IPS-18a (cell line): ENCODE results near the gene BBC3.

ENCODE experiments used
- H3K27ac ChIP-seq: one replicate; pipeline ENCODE4 v1.5.1; 2013; ENCODE audit warnings: low read length
- H3K27me3 ChIP-seq: one replicate; pipeline ENCODE4 v1.6.1; 2013; ENCODE audit warnings: mild to moderate bottlenecking, low read length; ENCODE audit not compliant: control insufficient read depth, insufficient read depth
- H3K36me3 ChIP-seq: one replicate; pipeline ENCODE4 v1.6.1; 2013; ENCODE audit warnings: low read depth, low read length; ENCODE audit not compliant: control insufficient read depth
- H3K4me1 ChIP-seq: one replicate; pipeline ENCODE4 v1.6.1; 2013; ENCODE audit warnings: low read depth, low read length; ENCODE audit not compliant: control insufficient read depth
- H3K4me3 ChIP-seq: one replicate; pipeline ENCODE4 v1.5.1; 2013; ENCODE audit warnings: low read length
- H3K9ac ChIP-seq: one replicate; pipeline ENCODE4 v1.6.1; 2013; ENCODE audit warnings: mild to moderate bottlenecking, low read length, moderate library complexity
- H3K9me3 ChIP-seq: one replicate; pipeline ENCODE4 v1.6.1; 2013; ENCODE audit warnings: low read depth, low read length; ENCODE audit not compliant: control insufficient read depth

BBC3 gene

GRCh38 chr19:47227352-47228167 is 3.4 kb downstream of the BBC3 start:
- Histone ChIP-seq H3K27ac (peak overlapping the region; percentile 74), H3K27me3 (peaks cover 12% of the 10 kb centered on the region), H3K9me3 (no peaks in the 10 kb centered on the region), H3K36me3 (no peaks in the 10 kb centered on the region), H3K9ac (peak overlapping the region; percentile 50), H3K4me1 (peaks cover 22% of the 10 kb centered on the region), H3K4me3 (peak overlapping the region; percentile 64)

- peaks cover 1% of the 10 kb centered on the region for H3K36me3 ChIP-seq
- H3K9ac ChIP-seq: peak overlapping the region; percentile 50
- peak overlapping the region; percentile 64 for H3K4me3 ChIP-seq
- H3K9me3 ChIP-seq: no peaks in the 10 kb centered on the region
- peaks cover 22% of the 10 kb centered on the region for H3K4me1 ChIP-seq
- peak overlapping the region; percentile 74 for H3K27ac ChIP-seq
- peaks cover 12% of the 10 kb centered on the region for H3K27me3 ChIP-seq
These were observed 4.3 kb downstream of the BBC3 start for GRCh38 chr19:47226426-47227351.

GRCh38 chr19:47225746-47226425 is 5.1 kb downstream of the BBC3 start:
- Histone ChIP-seq H3K27ac (peak overlapping the region; percentile 2), H3K27me3 (peaks cover 12% of the 10 kb centered on the region), H3K9me3 (no peaks in the 10 kb centered on the region), H3K9ac (peak overlapping the region; percentile 50), H3K4me1 (peaks cover 19% of the 10 kb centered on the region), H3K36me3 (peaks cover 4% of the 10 kb centered on the region), H3K4me3 (peak overlapping the region; percentile 64)

GRCh38 chr19:47221890-47222289 is 9.1 kb downstream of the BBC3 start:
- Histone ChIP-seq H3K4me3 (no peak overlapping the region), H3K4me1 (peaks cover 9% of the 10 kb centered on the region), H3K9me3 (no peaks in the 10 kb centered on the region), H3K27me3 (no peaks in the 10 kb centered on the region), H3K9ac (no peak overlapping the region), H3K36me3 (peaks cover 4% of the 10 kb centered on the region), H3K27ac (no peak overlapping the region)

GRCh38 chr19:47221080-47221841 is 9.7 kb downstream of the BBC3 start:
- Histone ChIP-seq H3K9me3 (no peaks in the 10 kb centered on the region), H3K4me1 (peaks cover 7% of the 10 kb centered on the region), H3K27me3 (no peaks in the 10 kb centered on the region), H3K4me3 (no peak overlapping the region), H3K9ac (no peak overlapping the region), H3K36me3 (peaks cover 4% of the 10 kb centered on the region), H3K27ac (no peak overlapping the region)

- no peak overlapping the region for H3K9ac ChIP-seq
- H3K4me3 ChIP-seq: no peak overlapping the region
- H3K27ac ChIP-seq: no peak overlapping the region
- H3K27me3 ChIP-seq: no peaks in the 10 kb centered on the region
- H3K4me1 ChIP-seq: no peaks in the 10 kb centered on the region
- no peaks in the 10 kb centered on the region for H3K9me3 ChIP-seq
- no peaks in the 10 kb centered on the region for H3K36me3 ChIP-seq
These were observed 15.4 kb downstream of the BBC3 start for GRCh38 chr19:47215581-47215980.

GRCh38 chr19:47210689-47211316 is 20.2 kb downstream of the BBC3 start:
- Histone ChIP-seq H3K9ac (no peak overlapping the region), H3K27me3 (no peaks in the 10 kb centered on the region), H3K4me1 (peaks cover 7% of the 10 kb centered on the region), H3K36me3 (peaks cover 38% of the 10 kb centered on the region), H3K27ac (no peak overlapping the region), H3K9me3 (no peaks in the 10 kb centered on the region), H3K4me3 (no peak overlapping the region)

GRCh38 chr19:47210180-47210490 is 20.9 kb downstream of the BBC3 start:
- Histone ChIP-seq H3K27me3 (no peaks in the 10 kb centered on the region), H3K36me3 (peaks cover 45% of the 10 kb centered on the region), H3K4me3 (no peak overlapping the region), H3K4me1 (peaks cover 7% of the 10 kb centered on the region), H3K9me3 (no peaks in the 10 kb centered on the region), H3K9ac (no peak overlapping the region), H3K27ac (no peak overlapping the region)

GRCh38 chr19:47209319-47210179 is 21.4 kb downstream of the BBC3 start:
- H3K9ac ChIP-seq: no peak overlapping the region
- H3K9me3 ChIP-seq: no peaks in the 10 kb centered on the region
- peaks cover 51% of the 10 kb centered on the region for H3K36me3 ChIP-seq
- H3K27me3 ChIP-seq: no peaks in the 10 kb centered on the region
- H3K27ac ChIP-seq: no peak overlapping the region
- peaks cover 7% of the 10 kb centered on the region for H3K4me1 ChIP-seq
- H3K4me3 ChIP-seq: no peak overlapping the region

GRCh38 chr19:47203254-47203653 is 27.7 kb downstream of the BBC3 start:
- Histone ChIP-seq H3K9ac (no peak overlapping the region), H3K36me3 (peaks cover 74% of the 10 kb centered on the region), H3K9me3 (no peaks in the 10 kb centered on the region), H3K4me3 (no peak overlapping the region), H3K27ac (no peak overlapping the region), H3K4me1 (no peaks in the 10 kb centered on the region), H3K27me3 (no peaks in the 10 kb centered on the region)
